HepG2 (cell line): ENCODE measurements around the gene GBA2. TPM values are rescaled to one million over a fixed set of nuclear protein-coding genes. Genes with fewer than 3 reads are reported as not detected.

Experiments
- CREM ChIP-seq, 2 experiments: sonication (generic) in 1 of 2; formaldehyde crosslinking in 1 of 2; IDR thresholded peaks; 2 replicates each; pipeline versions ENCODE4 v1.4.0 to v1.6.1; 2016 to 2020; ENCODE audit warnings: antibody characterized with exemption in 1 of 2, mild to moderate bottlenecking in 1 of 2, missing genetic modification reagents in 1 of 2
- HMGXB4 ChIP-seq, 2 experiments: sonication (generic) in 1 of 2; formaldehyde crosslinking in 1 of 2; IDR thresholded peaks; 2 replicates each; pipeline versions ENCODE4 v1.4.0 to v1.6.1; 2018 to 2020; ENCODE audit warnings: missing genetic modification reagents in 2 of 2, borderline replicate concordance in 1 of 2, low read depth in 1 of 2, mild to moderate bottlenecking in 1 of 2, missing biosample characterization in 1 of 2
- HNF1A ChIP-seq, 2 experiments: sonication (generic) in 1 of 2; formaldehyde crosslinking in 1 of 2; IDR thresholded peaks; 2 replicates each; pipeline versions ENCODE4 v1.4.0 to v1.6.1; 2016 to 2020; ENCODE audit warnings: borderline replicate concordance in 1 of 2, low read depth in 1 of 2, mild to moderate bottlenecking in 1 of 2, missing genetic modification reagents in 1 of 2
- HNRNPLL ChIP-seq: fragments of 200-400 bp; formaldehyde crosslinking; IDR thresholded peaks from 2 replicates; pipeline ENCODE4 v1.6.1; 2017; ENCODE audit warnings: mild to moderate bottlenecking, low read depth, low read length; ENCODE audit not compliant: poor library complexity, severe bottlenecking
- PREB ChIP-seq: sonication (generic); formaldehyde crosslinking; IDR thresholded peaks from 2 replicates; pipeline ENCODE4 v1.4.0; 2020; ENCODE audit warnings: missing genetic modification reagents
- REPIN1 ChIP-seq: sonication (generic); formaldehyde crosslinking; IDR thresholded peaks from 2 replicates; pipeline ENCODE4 v1.8.0; 2022; ENCODE audit warnings: missing genetic modification reagents, low read depth, mild to moderate bottlenecking, borderline replicate concordance
- RNF2 ChIP-seq: fragments of 450-650 bp; conservative IDR thresholded peaks from 2 replicates; pipeline ENCODE4 v1.6.1; 2016; ENCODE audit warnings: low read depth
- SNRNP70 ChIP-seq: fragments of 200-400 bp; formaldehyde crosslinking; IDR thresholded peaks from 2 replicates; pipeline ENCODE4 v1.6.1; 2017; ENCODE audit warnings: mild to moderate bottlenecking, low read depth, low read length, moderate library complexity
- SOX6 ChIP-seq, 2 experiments: fragments of 450-650 bp in 1 of 2; sonication (generic) in 1 of 2; formaldehyde crosslinking in 1 of 2; IDR thresholded peaks; 2 replicates each; pipeline versions ENCODE4 v1.4.0 to v1.6.1; 2017 to 2020; ENCODE audit warnings: antibody characterized with exemption in 1 of 2, mild to moderate bottlenecking in 1 of 2, missing genetic modification reagents in 1 of 2
- ZBTB7A ChIP-seq: sonication (generic); formaldehyde crosslinking; IDR thresholded peaks from 2 replicates; pipeline ENCODE4 v1.8.0; 2022; ENCODE audit warnings: mild to moderate bottlenecking, missing genetic modification reagents
- ZC3H4 ChIP-seq: sonication (generic); formaldehyde crosslinking; IDR thresholded peaks from 2 replicates; pipeline ENCODE4 v1.4.0; 2020; ENCODE audit warnings: missing genetic modification reagents, borderline replicate concordance
- ZFP1 ChIP-seq: IDR thresholded peaks from 2 replicates; pipeline ENCODE4 v1.6.1; 2016
- ZIK1 ChIP-seq: sonication (generic); formaldehyde crosslinking; IDR thresholded peaks from 2 replicates; pipeline ENCODE4 v1.5.0; 2020; ENCODE audit warnings: mild to moderate bottlenecking, low read depth, missing genetic modification reagents, borderline replicate concordance
- ZKSCAN1 ChIP-seq: fragments of 150-350 bp; IDR thresholded peaks from 2 replicates; pipeline ENCODE4 v1.6.1; 2014; ENCODE audit warnings: low read length
- ZKSCAN8 ChIP-seq: IDR thresholded peaks from 2 replicates; pipeline ENCODE4 v1.6.1; 2016; ENCODE audit warnings: borderline replicate concordance, missing genetic modification reagents, missing compliant biosample characterization
- ZNF432 ChIP-seq: sonication (generic); formaldehyde crosslinking; IDR thresholded peaks from 2 replicates; pipeline ENCODE4 v1.5.0; 2020; ENCODE audit warnings: missing genetic modification reagents, mild to moderate bottlenecking, borderline replicate concordance
- ZNF441 ChIP-seq: sonication (generic); formaldehyde crosslinking; IDR thresholded peaks from 2 replicates; pipeline ENCODE4 v1.7.0; 2021; ENCODE audit warnings: missing genetic modification reagents, borderline replicate concordance
- ZNF850 ChIP-seq: sonication (generic); formaldehyde crosslinking; conservative IDR thresholded peaks from 2 replicates; pipeline ENCODE4 v1.9.0; 2021; ENCODE audit warnings: mild to moderate bottlenecking, missing genetic modification reagents
- ZSCAN31 ChIP-seq: sonication (generic); formaldehyde crosslinking; IDR thresholded peaks from 2 replicates; pipeline ENCODE4 v1.5.0; 2020; ENCODE audit warnings: low read depth, mild to moderate bottlenecking, missing genetic modification reagents
- polyA plus RNA-seq, 8 experiments: library from polyadenylated mRNA; depleted of rRNA in 3 of 8; stranded (reverse) in 7 of 8; unstranded in 1 of 8; fragments of >200 nt; fragmentation: Illumina TruSeq in 4 of 8; extraction: Trizol in 4 of 8; gene quantifications; 2 replicates each; pipeline versions ENCODE4 v1.2.1 to v1.2.3, GENCODE V29; 2011 to 2016; ENCODE audit warnings: low read depth in 4 of 8, missing spikeins in 1 of 8, mixed read lengths in 1 of 8; ENCODE audit not compliant: insufficient read depth in 1 of 8
- total RNA-seq, 5 experiments: library from RNA; depleted of rRNA; stranded (reverse); fragments of >200 nt; fragmentation: Illumina TruSeq; extraction: Trizol; gene quantifications; 2 replicates each; pipeline ENCODE4 v1.2.3, GENCODE V29; 2016; ENCODE audit warnings: low read depth in 1 of 5

GBA2 gene
- total and polyA plus RNA-seq, 2 of the 13 experiments (the other 11 are each of a cell fraction or from before 2014, with no cell fraction given): 37.5 to 86.1 TPM

DNA sequence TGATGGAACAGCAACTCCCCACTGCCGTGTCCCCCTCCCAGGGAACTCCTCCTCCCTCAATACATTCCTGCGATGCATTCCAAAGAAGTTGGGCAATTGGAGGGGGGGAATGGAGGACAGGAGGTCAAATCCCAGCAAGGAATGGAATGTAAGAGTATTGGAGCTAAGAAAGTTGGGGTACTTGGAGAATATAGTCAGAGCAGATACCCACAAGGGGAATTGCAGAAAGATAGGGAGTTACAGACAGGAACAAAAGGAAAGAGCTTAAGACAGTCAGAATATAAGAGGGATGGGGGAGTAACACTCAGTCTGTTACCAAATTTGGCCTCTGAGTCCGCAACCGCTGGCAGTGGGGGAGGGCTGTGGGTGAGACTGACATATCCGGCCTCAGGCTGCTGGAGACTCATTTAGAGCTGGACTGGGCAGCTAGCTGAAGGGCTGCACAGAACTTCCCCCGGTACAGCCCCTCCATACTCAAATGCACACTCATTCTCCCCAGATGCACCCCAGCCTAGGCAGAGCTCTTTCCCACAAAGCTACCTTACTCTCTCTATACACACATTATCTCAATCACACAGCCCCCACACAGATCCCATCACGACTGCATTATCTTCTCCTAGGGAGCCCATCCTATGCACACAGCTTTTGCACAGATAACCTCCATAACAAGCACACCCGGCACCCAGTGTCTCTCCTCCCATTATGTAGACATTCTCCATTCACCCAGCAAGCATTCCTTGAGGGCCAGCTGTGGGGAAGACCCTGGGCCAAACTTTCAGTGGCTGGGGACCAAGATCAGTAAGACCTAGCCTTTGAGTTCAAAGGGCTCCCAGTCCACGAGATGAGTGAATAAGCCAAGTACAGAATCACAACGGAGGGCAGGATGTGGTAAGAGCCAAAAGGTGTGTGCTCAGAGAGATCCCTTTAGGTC lies 20.7 kb downstream of the GBA2 start (continued):
- TF ChIP-seq HNF1A (IDR thresholded peaks at IDR 0.05; ENCODE audit: low read depth) (no peak), HNF1A (CRISPR knock-in tag; IDR thresholded peaks at IDR 0.05; ENCODE audit: borderline replicate concordance) (no peak), ZKSCAN8 (CRISPR knock-in tag) (no peak), ZSCAN31 (CRISPR knock-in tag) (no peak), PREB (CRISPR knock-in tag) (no peak), REPIN1 (CRISPR knock-in tag) (no peak), HNRNPLL (no peak), ZC3H4 (CRISPR knock-in tag) (no peak), RNF2 (no peak), SNRNP70 (no peak), ZKSCAN1 (no peak), ZIK1 (CRISPR knock-in tag) (no peak), CREM (IDR thresholded peaks at IDR 0.05) (no peak; the same call in 1 of the 2 replicates), CREM (CRISPR knock-in tag; IDR thresholded peaks at IDR 0.05) (no peak), ZFP1 (no peak), ZNF432 (no peak), SOX6 (IDR thresholded peaks at IDR 0.05) (no peak), SOX6 (CRISPR knock-in tag; IDR thresholded peaks at IDR 0.05) (peak; percentile 83), HMGXB4 (CRISPR knock-in tag; IDR thresholded peaks at IDR 0.05; ENCODE audit: borderline replicate concordance in 1 of 2, low read depth in 1 of 2) (no peak), ZNF850 (CRISPR knock-in tag) (no peak), ZBTB7A (CRISPR knock-in tag) (no peak), ZNF441 (CRISPR knock-in tag) (no peak)
